ENCODE measurements around the gene PELI2.

DNA sequence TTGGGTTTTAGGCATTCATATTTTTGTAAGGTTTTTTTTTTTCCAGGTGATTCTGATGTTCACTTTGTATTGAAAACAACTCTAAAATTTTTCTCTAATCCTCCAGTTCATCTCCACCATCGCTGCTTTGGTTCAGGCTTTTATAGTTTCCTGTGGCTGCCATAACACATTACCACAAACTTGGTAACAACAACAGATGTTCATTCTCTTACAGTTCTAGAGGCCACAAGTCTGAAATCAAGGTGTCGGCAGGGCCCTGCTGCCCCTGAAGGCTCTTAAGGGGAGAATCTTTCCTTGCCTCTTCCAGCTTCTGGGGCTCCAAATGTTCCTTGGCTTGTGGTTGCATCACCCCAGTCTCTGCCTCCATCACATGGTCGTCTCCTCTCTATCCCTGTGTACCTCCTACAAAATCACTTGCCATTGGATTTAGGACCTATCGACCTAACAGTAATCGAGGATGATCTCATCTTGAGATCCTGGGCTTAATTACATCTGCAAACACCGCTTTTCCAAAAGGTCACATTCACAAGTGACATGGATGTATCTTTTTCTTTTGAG lies 55.2 kb downstream of the PELI2 start:
- TF ChIP-seq, protein P1, sequence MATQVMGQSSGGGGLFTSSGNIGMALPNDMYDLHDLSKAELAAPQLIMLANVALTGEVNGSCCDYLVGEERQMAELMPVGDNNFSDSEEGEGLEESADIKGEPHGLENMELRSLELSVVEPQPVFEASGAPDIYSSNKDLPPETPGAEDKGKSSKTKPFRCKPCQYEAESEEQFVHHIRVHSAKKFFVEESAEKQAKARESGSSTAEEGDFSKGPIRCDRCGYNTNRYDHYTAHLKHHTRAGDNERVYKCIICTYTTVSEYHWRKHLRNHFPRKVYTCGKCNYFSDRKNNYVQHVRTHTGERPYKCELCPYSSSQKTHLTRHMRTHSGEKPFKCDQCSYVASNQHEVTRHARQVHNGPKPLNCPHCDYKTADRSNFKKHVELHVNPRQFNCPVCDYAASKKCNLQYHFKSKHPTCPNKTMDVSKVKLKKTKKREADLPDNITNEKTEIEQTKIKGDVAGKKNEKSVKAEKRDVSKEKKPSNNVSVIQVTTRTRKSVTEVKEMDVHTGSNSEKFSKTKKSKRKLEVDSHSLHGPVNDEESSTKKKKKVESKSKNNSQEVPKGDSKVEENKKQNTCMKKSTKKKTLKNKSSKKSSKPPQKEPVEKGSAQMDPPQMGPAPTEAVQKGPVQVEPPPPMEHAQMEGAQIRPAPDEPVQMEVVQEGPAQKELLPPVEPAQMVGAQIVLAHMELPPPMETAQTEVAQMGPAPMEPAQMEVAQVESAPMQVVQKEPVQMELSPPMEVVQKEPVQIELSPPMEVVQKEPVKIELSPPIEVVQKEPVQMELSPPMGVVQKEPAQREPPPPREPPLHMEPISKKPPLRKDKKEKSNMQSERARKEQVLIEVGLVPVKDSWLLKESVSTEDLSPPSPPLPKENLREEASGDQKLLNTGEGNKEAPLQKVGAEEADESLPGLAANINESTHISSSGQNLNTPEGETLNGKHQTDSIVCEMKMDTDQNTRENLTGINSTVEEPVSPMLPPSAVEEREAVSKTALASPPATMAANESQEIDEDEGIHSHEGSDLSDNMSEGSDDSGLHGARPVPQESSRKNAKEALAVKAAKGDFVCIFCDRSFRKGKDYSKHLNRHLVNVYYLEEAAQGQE (IDR thresholded peaks at IDR 0.05; ENCODE audit: unreplicated experiment): no peak
- no peak for TF ChIP-seq POLR2AphosphoS5 (IDR thresholded peaks at IDR 0.05; ENCODE audit: low read depth)

Data from GM23338 (cell line).